M059J (cell line): ENCODE results near the gene EMP1. TPM values are rescaled to one million over a fixed set of nuclear protein-coding genes. Genes with fewer than 3 reads are reported as not detected.
A peak's percentile ranks its signal among the peaks of the same experiment; 100 is the strongest.

Experiments
- DNase-seq: peaks from one replicate; pipeline ENCODE4 v3.0.0-alpha.2; 2012; ENCODE audit warnings: low read depth
- total RNA-seq: library from RNA; depleted of rRNA; stranded (reverse); fragments of >200 nt; shearing (Covaris generic); gene quantifications from 2 replicates; pipeline ENCODE4 v1.2.3, GENCODE V29; 2014; rRNA removed

Gene EMP1, protein sequence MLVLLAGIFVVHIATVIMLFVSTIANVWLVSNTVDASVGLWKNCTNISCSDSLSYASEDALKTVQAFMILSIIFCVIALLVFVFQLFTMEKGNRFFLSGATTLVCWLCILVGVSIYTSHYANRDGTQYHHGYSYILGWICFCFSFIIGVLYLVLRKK
- total RNA-seq, result 28.9 and 107 TPM in 2 replicates

DNA sequence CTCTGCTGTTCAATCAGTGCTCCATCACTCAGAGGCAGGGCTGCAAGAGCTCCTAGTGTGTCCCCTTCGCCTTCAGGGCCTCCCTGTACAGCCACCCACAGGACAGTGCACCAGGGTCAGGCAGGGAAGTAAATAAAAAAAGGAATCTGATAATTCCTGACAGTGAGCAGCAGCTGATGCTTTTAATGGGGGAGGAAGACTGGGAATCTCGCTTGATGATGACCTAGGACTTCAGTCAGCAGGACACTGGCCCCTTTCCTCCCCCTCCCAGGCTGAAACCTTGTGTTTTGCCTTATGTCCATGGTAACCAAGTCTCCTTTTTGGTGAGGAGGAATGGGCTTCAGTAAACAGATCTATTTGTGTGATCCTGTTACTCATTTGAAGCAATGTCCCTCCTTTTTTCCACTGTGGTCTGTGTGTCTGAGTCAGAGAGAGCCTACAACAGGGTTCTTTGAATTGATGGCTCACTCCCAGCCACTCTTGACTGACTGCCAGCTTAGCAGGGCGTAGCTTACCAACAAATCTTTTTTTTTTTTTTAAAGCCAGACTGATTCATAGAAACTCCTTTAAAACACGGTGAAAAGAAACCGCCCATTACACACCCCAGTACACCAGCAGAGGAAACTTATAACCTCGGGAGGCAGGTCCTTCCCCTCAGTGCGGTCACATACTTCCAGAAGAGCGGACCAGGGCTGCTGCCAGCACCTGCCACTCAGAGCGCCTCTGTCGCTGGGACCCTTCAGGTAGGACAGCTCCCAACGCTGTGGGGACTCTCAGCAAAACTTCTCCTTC is at the start of gene EMP1:
Gene EMP1, plus strand, starts transcription at position 597 of the 792 bp plus-strand sequence. CDS start 14,785 bp downstream, outside the sequence.
- peak; percentile 100 for DNase-seq

DNA sequence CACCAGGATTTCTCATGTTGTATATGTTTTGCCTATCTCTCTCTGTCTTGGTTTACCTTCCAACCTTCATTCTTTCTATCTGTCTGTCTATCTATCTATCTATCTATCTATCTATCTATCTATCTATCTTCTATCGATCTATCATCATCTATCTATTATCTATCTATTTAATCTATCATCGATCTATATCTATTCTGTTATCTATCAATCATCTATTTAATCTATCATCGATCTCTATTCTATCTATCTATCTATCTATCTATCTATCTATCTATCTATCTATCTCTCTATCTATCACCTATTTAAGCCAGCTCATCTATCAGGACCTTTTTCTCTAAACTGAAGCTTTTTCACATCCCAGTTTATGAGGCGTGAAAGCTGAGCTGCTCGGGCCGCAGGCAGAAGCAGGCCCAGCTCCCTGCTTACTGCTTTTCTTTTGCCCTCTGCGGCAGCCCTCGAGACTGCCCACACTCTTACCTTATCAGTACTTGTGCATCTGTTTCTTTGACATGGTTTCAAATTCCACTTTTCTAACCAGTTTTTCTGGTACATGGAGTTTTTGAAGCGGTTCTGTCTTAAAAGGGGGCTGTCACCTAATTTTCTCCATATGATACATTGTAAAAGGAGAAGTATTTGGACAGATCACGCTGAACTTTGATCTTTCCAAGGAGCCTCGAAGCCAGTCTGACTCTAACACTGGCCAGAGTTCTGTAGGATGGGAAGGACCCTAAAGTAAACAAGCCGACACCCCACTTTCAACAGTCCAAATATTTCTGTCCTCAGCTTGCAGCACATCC is 48.6 kb upstream of the EMP1 start:
- no peak for DNase-seq

DNA sequence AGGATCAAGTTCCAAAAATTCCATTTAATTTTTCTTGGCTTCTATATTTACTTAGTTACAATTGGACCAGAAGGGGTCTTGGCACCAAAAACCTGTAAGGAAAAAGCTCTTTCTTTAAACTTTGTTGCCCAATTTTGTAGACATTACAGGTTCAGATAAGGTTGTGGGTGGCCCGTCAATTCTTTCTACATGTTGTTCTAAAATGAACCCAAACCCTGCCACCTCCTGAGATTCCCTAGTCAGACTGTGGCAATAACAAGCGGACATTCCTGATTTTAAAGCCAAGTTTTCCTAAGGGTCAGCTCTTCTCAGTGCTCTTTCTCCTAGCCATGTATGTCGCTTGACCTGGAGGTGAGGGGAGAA is 48.1 kb upstream of the EMP1 start:
- no peak for DNase-seq

DNA sequence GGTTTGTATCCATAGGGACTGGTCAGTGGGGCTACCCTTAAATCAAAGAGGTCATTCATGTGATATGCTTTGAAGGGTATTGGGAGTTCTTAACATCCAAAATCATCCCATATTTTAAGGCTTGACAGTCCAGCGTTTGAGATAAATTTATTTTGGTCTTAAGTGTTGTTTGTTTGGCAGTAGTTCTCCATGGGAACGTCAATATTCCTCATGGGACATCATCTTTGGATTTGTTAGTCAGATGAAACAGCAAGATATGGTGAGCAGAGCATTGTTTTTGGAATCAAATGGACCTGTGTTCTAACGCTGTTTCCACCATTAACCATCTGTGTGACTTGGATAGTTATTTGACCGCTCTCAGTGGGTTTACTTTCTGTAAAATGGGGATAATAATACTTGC is 47.1 kb upstream of the EMP1 start:
- DNase-seq, result no peak

DNA sequence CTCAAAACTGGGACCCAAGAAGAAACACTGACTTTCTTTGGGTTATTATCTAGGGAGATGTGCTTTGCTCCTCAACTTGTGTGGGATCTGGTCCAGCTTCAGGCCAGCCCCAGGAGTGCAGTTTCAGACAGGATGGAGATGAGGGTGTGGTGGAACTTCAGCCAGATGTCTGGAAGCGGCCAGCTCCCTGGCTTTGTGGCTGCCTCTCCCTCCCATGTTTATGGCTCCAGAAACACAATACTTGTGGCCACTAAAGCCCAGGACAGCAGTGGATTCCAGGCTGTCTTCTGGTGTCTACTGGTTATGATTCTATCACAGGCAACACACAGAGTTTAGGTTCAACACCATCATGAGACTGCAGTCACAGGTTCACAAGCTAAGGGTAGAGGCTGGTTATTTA is 44.2 kb upstream of the EMP1 start:
- no peak for DNase-seq

DNA sequence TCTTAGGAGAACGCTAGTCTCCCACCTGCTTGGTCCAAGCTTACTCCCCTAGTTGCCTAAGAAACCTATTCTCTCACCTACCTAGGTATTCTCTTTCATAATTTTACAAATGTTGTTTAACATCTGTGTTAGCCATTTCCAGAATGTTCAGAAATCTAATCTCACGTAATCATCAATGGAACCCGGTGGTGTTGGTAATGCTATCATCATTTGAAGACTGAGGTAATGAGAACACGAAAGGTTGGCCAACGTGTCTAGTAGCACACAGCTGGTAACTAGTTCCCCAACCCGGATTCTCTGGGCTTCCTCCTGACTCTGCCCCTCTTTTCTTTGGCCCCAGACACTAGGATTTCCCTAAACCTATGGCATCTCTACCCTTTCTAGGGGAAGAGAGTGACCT is 43.8 kb upstream of the EMP1 start:
- no peak for DNase-seq

DNA sequence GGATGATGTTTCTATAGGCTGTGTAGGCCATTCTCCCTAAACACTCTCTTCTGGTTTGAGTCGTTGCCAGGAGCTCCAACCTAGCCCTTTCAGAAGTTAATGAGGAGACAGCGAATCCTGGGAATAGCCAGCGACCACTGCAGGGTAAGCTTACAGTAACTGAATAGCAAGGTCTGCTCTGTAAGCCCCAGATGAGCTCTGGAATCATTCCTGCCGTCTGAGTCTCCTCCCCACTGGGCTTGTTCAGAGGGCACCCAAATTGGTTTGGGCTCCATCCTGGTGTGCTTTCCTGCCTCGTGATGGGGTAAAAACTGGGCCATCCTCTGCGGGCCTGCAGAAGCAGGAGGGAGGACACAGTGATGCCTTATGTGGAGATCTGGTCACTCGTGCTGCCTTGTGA is 43.3 kb upstream of the EMP1 start:
- no peak for DNase-seq

DNA sequence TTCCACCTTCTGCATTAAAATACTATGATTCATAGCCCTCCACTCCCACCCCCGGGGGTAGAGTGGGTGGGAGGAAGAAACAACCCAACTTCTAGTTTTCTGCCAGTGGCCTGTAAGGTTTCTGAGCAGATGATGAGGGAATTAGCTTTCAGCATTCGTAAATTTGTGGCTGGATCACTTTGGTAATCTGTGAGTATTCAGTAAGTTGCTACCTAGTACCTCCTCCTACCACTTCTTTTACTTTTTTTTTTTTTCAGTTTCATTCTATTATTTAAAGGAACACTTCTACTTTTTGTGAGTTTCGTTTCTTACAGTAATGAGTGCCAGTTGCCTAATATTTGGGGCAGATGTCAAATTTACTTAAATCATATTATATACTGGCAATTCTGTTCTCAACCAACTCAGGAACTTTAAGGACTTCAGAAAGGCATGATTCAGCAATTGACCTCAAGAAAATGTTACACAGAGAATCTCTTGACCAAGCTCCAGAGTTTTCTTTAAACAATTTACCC is 42.4 kb upstream of the EMP1 start:
- DNase-seq, result no peak

DNA sequence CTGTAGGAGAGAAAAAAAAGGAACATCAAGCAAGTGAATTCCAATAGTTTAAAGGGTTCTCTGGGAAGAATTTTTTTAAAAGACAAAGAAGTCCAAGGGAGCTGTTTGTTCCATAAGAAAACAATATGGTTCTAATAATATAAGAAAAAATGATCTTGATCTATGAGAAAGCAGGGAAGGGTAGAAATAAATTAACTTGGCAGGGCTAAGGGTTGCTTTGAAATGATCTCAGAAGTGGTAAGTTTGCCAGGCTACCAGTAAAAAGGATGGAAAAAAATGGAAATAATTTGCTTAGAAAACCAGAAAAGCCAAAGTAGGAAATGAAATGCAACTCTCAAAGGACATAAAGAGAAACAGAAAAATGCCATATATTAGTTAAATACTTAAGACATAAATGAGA is 41.7 kb upstream of the EMP1 start:
- no peak for DNase-seq

DNA sequence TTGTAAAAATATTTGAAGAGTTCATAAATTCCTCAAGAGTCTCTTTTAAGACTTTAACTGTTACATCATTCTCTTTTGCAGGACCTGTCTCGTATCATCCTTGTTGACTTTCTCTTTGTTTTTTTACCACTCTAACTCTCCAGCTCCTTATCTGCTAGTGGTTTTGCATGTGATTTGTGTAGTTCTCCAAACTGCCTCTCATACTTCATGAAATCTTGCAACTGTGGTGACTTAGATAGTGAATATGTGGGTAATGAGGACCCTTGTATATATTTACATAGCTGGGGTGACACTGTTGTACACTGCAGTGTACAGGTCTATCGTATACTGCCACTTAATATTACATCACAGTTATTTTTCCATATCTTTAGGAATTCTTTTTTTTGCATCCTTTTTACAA is 40.2 kb upstream of the EMP1 start:
- DNase-seq, result no peak

DNA sequence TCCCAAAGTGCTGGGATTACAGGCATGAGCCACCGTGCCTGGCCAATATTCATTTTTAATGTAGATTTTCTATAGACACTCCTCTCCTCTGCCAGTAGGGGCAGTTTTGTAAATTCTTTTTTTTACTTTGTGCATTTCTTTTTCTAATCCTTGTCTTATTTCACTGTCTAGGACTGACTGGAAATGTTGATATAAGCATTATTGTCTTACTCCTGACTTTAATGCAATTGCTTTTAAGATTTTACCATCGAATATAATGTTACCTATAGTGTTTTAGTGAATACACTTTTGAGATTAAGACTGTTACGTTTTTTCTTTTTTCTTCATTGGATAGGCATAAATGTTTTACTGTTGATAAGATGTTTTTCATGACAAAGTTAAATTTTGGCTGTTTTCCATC is 35.4 kb upstream of the EMP1 start:
- no peak for DNase-seq

DNA sequence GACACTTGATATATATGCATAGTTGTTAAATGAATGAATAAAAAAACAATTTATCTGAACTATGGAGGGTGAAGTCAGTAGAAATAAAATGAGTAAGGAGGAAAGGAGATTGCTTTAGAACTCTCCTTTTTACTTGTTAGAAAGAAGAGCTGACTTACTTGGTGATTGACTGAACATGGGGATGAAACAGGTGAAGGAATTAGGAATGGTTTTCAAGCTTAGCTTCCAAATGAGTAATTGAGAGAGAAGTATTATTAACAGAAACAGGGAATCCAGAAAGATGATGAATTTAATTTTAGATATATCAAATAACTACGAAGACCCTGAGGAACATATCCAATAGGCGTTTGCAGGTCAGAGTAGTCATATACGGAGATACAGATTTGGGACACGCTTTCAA is 33.6 kb upstream of the EMP1 start:
- DNase-seq, result no peak

DNA sequence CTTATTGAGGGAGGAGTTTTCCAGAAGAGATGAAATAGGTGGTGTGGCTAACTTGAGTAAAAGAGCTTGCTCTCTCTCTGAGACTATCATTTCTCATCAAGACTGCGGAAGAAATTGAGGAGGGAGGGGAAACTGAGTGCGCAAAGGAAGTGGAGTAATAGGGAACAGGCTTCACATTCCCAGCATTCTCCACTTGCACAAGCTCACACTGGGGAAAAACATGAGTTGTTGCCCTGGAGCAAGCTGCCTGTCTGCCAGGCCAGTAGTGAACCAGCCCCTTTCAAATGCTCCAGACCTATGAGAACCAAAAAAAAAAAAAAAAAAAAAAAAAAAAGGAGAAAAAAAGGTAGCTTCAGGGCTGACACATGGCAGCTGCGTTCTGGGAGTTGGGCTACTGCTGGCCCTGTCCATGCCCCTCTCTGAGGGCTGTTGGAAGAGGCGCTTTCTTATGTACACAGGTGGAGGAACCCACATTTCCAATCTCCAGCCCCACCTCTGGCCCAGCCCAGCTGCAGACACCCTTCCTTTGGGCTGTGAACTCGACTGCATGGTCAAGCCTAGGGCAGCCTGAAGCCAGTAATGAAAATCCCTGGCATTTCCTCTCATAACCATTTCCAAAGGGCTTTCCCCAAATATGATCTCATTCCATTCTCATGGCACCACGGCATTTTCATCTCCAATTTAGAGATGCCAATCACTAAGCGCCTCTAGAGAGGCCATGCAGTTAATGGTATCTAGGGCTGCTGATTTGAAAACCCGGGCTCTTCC is 32.5 kb upstream of the EMP1 start:
- peak; percentile 52 for DNase-seq

DNA sequence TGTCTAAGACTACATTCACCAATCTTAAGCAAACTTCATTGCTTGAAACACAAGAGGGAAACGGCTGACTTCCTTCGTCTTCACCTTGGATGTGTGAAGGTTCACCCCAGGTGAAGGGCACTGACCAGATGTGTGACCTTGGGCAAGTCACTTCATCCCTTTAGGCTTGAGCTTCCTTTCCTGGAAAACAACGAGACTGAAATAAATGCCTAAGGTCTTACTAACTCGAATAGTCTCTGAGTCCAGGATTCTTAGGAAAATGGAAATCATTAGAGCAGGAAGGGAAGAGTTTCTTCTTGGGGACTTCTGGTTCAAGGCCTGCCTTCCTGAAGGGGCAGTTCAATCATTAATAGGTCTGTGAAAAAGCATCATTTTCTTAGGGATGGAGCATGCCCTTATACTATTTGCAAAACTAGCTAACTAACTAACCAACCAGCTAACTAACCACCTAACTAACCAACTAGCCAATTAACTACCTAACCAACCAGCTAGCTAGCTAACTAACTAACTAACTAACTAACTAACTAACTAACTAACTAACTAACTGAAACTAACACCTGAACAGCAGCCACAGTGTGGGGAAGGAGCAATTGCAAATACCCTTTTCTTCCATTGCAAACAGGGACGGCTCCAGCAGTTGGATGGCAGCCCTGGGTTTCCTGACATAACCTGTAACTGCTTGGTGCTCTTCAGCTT is 31.5 kb upstream of the EMP1 start:
- peak; percentile 17 for DNase-seq

DNA sequence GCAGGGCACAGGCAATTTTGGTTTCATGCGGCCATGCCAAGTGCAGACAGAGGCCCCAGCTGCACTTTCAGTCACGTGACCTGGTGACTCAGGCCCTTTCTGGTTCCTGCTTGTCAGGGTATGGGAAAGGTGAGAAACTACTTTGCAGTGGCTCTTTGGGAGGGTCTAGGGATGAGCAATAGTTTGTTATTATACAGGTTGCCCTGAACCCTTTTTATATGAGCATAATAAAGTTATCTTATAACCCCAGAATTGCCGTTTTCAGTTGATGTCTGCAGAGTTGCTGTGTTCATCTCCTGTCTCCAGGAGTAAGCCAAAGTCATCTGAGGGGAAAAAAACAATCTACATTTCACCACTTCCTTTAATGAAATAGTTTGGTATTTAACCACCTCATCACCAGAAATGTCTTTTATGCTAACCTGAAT is 30.9 kb upstream of the EMP1 start:
- peak; percentile 93 for DNase-seq

DNA sequence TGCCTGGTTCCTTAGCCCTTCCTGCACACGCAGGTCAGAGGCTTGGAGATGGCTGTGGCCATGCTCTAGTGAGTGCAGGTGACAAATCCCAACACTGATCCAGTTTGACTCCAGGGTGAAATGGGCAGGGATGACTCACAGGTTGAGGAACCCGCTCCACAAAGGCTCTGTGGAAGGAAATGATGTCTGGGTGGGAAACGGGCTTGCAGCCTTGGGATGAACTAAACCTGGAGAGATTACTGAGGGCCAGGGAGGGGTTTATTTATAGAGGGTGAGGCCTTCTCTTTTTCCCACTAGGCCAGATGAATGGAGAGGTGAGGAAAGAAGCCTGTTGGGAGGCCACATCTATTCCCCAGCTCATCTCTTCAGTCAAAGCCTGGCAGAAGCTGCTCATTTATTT is 29.3 kb upstream of the EMP1 start:
- peak; percentile 89 for DNase-seq

DNA sequence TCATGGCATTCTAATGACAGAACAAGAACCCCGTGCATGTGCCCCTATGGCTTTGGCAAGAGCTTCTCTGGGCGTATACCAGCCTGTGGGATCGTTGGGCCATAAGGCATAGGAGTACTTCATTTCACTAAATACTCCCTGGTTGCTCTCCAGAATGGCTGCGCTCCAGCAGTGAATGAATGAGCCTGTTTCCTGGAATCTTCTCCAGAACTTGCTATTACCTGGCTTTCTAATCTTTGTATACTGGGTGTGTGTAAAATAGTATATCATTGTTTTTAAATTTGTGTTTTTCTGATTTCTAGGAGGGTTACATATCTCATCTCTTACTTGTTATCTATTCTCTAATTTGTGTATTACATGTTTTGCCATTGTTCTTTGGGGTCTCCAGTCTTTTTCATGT is 28.6 kb upstream of the EMP1 start:
- DNase-seq, result no peak

DNA sequence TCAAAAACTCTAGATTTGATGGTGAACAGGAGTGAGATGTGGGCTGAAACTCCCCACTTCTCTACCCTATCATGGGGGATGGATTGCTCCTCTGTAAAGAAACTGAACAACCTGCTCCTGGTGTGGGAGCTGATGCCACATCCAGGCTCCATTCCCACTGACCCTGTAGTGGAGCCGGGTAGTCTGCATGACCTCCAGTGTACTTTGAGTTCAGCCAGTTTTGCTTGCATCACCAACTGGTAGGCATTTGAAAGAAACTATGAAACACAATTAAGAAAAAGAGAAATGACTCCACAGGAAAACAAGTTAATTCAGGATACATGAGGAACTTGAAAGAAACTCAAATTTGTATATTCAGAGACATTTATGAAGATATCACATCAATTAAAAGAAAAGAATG is 27.3 kb upstream of the EMP1 start:
- no peak for DNase-seq

DNA sequence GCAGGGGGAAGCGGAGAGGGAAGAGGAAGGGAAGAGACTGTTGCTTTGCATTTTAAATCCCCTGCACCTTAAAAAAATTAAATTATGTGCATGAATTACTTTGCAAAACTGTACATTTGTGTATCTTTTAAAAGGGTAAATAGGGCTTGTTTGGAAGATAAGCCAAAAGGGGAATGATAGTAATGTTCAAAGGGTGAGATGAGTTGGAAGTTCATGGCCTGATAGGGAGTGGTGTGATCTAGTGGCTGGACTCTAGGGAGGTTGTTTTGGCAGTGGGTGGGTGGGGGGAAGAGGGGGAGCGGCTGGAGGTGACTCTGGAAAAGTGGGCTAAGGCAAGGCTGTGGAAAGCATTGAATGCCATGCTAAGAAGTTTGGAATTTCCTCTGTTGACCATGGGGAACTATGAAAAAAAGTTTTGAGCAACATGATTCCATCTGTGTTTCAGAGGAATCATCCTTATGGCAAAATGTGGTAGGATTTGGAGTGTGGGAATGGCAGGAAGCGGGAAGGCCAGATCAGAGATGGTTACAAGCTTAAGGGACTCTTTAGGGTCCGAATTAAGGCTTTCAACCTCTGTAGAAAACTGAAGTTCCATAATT is 25.5 kb upstream of the EMP1 start:
- DNase-seq, result no peak

DNA sequence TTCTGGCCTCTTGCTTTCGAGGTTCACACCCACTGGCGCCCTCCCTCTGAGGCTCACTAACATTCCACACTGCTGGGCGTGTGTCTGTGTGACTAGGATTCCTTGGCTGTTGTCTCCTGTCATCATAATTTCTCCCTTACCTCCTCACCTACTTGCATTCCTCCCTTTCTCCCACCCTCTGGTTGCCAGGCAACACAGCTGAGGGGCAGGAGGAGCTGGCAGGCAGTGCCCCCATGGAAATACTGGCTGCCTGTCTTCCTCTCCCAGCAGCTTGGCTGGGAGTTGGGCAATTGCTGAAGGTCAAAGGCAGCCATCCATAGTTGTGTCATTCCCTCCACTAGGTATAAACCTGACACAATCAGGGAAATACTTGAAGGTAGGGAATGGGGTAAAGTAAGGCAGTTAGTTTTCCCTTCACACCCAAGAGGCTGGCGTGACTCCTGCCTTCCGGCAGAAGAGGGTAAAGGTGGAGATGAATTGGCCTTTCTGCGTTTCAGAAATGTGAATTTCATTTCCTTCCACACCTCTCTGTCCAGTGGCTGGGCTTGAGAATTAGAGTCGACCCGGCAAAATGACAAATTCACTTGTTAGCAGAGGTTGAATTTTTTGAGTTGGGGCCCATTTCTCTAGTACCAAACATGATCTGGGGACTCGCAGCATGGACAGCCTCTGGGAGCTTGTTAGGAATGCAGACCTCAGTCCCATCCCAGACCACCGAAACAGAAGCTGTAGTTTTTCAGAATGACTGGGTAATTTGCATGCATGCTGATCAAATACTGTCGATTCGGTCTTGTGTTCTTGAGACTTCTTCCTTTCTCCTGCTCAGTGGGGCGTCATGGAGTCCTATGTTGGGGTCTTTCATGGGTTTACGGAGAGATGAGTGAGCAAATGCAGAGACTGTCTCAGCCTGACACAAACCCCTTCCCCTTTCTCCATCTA is 24.3 kb upstream of the EMP1 start:
- peak; percentile 84 for DNase-seq
